NCI-H748 (cell line): Measurements from ENCODE around the gene DHX35.
A peak's percentile ranks its signal among the peaks of the same experiment; 100 is the strongest.

Experiments
- DNase-seq: peaks from one replicate; lab custom pipeline; 2025; ENCODE audit not compliant: unreplicated experiment; lab: John Stamatoyannopoulos, UW

Gene DHX35

GRCh38 chr20:39019027-39019426 lies 56.9 kb downstream of the DHX35 start:
- DNase-seq: no peak

DNA sequence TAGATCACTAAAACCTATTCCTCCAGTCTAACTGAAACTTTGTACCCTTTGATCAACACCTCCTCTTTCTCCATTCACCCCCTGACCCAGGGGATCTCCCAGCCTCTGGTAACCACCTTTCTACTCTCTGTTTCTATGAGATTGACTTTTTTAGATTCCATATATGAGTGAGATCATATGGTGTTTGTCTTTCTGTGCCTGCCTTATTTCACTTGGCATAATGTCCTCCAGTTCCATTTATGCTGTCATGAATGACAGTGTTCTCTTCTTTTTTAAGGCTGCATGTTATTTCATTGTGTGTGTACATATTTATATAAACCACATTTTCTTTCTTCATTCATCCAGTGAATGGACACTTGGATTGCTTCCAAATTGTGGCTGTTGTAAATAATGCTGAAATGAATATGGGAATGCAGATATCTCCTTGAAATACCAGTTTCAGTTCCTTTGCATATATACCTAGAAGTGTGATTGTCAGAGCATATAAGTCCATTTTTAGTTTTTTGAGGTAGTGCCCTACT lies 57.7 kb downstream of the DHX35 start:
- DNase-seq: peak; percentile 13

DNA sequence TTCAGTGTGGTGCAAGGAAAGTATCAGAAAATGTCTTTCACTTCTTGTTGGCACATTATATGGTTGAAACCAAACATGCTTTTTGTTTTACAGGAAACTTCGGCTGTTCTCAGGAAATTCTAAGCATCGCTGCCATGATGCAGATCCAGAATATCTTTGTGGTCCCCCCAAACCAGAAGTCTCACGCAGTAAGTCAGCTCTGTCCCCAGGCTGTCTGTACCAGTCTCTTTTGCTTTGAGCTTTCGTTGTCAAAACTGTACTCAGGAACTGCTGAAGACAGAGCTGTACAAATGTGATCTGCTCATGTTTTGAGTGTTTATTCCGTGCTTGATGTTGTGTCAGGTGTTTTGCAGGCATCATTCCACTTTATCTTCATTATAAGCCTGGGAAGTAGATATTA lies 59.6 kb downstream of the DHX35 start:
- DNase-seq: no peak

DNA sequence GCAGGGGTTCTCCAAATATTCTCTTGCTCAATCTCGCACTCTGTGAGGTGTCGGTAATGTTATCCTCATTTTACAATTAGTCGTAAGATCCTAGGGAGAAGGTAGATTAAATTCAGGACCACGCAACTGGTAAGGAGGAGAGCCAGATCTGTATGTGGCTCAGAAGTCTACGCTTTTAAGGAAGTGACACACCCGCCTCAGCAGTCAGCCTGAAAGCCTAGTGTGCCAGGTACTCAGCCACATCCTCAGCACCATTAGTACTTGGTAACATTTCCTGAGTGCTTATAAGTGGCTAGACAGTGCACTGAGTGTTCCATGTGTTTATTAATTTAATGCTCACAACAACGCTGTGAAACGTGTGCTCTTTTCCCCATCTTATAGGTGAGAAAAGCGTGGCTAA lies 63.7 kb downstream of the DHX35 start:
- DNase-seq: no peak

DNA sequence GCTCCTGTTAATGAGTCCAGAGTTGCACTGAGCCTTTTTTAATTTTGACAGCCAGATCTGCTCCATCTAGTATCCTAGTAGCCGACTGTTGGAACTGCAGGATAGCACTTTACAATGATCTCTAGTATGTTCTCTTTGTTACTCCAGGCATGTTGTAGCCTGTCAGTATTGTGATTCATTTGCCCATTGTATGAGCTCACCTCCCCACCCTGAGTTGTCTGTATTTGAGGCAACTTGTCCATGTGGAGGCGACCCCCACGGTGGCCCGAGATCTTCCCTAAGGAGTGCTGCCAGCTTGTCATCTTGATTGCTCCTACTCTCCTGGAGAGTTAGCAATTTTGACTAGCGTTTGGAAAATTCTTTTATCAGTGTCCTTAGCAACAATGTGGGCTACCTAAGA lies 67.2 kb downstream of the DHX35 start:
- no peak for DNase-seq

DNA sequence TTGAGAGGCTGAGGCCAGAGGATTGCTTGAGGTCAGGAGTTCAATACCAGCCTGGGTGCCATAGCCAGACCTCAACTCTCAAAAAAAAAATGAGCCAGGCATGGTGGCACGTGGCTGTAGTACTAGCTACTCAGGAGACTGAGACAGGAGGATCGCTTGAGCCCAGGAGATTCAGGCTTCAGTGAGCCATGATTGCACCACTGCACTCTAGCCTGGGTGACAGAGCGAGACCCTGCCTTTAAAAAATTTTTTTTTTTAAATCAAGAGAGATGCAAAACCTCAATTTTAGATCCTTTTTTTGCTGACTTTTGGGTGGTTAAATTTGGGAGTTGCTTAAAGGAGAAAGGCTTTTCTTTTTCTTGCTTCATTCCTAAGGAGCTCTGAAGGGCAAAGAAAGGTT lies 70.9 kb downstream of the DHX35 start:
- no peak for DNase-seq

DNA sequence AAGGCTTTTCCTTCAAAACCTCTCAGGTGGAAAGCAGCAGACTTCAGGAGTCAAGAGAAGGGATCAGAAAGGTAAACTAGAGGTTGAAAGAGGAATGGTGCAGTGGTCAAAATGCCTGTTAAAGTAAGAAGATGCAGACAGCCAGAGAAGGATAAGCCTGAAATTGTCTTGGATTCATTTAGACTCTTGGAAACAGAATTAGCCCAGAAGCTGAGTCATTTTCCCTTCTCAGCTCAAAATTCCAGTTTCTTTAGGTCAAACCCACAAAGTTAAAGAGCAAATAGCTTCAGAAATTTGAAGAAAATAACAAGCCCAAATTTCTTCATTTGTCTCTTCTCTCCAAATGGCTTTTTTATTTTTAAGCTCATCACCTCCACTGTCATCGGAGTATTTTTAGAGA lies 73.9 kb downstream of the DHX35 start:
- no peak for DNase-seq

- no peak for DNase-seq
Measured at GRCh38 chr20:39036851-39037250, 74.7 kb downstream of the DHX35 start.

GRCh38 chr20:39038047-39038446 lies 75.9 kb downstream of the DHX35 start:
- no peak for DNase-seq

DNA sequence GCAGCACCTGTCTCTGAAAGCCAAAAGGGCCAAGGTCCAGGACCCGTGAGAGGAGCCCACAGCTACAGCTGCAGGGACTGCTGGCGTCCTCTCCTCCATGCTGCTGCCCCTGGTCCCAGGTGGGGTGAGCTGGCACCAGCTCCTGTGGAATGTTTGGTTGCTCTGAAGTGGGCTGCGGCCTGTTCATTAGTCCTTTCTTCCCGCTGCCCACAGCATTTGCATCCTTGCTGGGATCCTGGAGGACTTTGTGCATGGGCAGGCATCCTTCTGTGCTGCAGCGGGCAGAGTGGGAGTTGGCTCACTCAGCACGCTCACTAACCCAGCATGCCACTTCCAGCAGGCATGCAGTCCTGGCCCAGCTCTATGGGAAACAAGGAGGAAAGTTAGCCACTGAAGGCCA lies 76.4 kb downstream of the DHX35 start:
- no peak for DNase-seq

DNA sequence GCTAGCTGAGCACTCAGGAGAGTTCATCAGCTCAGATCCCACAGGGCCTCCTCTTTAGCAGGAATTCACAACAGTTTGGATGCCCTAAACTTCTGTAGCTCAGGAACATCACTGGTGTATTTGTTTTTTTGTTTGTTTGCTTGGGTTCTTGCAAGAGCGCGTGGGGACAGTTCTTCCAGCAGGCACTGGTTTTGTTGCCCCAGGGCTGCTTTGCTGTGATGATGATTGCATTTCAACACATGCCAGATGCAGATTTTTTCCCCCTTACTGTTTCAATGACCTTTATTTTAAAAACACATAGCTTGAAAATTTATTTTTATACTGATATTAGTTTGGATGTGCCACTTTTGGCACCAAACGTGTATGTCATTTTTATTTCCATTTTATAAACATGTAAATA lies 77.1 kb downstream of the DHX35 start:
- DNase-seq: no peak

DNA sequence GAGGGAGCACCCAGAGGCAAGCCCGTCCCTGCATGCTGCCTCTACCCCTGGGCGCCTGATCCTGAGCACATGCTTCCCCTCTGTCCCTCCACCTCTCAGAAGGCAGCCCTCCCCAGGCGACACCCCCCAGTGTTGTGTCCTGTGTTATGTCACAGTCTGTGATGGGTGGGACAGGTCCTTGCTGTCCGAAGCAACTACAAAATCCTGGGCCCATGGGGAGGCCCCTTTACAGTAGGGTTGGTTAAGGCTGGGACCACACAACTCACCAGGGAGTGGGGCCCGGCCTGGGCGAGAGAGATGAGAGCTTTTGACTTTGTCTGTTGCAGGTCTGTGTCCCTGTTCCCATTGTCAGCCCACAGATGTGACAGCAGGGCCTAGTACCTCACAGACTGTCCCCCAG lies 78.0 kb downstream of the DHX35 start:
- DNase-seq: no peak

DNA sequence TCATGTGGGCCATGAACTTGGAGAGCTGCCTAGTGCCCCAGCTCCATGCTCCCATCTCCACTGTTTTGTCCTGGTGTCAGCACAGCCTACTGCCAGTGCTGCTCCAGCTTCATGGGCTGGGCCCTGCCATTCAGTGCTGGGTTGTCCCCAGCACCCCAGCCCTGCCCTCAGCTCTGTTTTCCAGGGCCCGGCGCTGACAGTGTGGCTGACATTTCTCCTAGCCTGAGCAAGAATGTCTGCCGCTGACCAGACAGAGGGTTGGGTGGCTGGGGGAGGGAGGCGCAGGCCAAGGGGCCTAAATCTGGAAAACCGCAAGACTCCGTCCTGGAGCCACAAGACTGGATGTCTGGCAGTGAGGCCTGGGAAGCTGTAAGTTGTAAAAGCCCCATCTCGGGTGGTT lies 78.9 kb downstream of the DHX35 start:
- no peak for DNase-seq

DNA sequence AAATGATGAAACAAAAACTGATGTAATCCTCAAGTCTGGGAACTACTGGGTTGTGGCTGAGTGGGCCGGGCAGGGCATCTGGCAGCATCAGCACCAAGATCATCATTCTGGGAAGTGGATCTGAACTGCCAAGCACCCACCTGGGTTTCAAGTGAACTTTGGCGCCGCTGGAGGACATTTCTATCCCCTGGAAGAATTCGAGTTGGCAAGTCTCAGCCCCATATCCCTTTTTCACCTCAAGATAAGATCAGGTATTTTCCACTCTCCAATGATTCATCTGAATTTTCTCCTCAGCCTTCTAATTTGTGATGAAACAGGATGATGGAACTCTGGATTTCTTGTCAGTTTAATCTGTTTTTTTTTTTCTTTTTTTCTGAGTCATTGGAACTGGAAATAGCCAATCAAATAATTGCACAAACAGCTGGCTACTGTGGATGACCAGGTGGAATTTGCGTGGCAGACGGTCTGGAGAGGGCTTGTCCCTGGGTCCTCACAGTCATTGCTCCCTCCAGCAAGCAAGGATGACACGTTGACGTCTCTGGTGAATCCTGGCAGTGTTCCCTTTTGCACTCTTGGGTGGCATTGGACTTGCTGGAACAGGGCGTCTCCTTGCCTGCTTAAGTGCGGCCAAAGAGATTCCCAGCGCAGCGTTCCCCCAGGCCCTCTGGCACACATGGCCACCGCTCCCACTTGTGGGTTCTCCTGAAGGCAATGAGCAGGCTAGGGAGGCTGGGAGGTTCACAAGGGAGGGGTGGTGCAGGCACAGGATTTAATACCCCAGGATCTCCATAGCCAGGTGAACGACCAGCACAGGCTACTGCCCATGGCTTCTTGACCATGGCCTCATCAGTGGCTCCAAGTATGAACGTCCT lies 80.4 kb downstream of the DHX35 start:
- DNase-seq: no peak

DNA sequence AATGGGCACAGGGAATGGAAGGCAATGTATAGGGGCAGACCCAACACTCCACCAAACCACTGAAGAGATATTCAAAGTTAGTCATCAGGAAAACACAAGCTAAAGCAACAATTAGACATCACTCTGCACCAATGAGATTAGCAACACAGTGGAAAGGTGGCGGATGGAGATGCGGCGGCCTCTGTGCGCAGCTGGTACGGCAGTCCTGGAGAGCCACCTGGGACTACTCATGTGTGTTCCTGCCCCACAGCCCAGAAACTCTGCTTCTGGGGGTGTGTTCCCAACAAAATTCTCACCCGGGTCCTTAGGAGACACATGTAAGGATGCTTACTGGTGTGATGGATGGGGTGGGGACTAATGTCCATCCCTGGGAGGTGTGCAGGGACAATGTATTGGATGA lies 82.4 kb downstream of the DHX35 start:
- no peak for DNase-seq

GRCh38 chr20:39045676-39046075 lies 83.5 kb downstream of the DHX35 start:
- DNase-seq: no peak

- no peak for DNase-seq
Measured at GRCh38 chr20:39047417-39047985, 85.4 kb downstream of the DHX35 start.

DNA sequence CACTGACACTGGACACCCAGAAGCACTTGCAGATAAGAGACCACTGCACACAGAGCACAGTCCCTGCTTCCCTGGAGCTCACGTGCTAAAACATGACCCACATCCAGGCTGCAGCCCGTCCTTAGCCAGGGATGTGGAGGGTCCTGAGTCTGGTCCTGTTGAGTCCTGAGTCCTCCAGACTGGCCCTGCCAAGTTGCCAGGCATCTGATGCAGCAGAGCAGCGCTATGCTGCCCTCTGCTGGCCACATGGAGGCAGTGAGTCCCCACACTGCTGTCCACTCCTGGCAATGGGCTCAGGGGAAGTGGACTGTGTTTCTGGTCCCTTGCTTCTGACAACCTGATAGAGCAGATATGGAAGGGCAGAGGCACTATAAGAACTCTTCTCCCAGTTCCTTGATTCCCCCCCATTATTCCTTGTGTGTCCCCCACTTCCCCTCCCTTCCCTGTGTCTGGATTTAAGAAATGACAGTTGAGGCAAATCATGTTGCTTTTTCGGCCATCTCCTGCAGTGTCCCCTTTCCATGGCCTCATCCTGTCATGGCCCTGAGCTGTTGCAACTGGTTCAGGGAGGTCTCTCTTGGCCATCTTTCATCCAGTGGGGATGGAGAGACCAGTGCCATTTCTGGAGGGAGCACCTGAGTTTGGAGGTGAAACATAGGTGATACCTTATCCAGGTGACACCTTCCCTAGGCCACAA lies 86.0 kb downstream of the DHX35 start:
- DNase-seq: peak; percentile 77

GRCh38 chr20:39049148-39049547 lies 87.0 kb downstream of the DHX35 start:
- no peak for DNase-seq

- peak; percentile 73 for DNase-seq
Measured at GRCh38 chr20:39049684-39050554, 87.8 kb downstream of the DHX35 start.

DNA sequence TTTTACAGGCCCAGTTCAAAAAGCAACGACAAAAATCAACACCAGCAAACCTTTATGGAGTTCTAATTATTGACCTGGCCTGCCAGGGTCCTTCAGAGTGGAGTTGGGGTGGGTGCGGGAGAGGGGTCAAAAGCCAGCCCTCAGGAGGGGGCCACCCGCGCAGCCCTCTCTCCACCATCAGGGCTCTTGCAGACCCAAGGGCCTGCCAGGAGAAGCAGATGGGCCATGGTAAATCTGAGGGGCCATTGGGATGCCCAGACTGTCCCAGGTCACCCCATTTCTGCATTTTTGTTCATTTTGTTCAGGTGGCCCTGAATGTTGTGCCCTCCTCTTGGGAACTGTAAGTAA lies 88.4 kb downstream of the DHX35 start:
- no peak for DNase-seq
